Activated T-cell treated with anti-CD3 and anti-CD28 coated beads, Interleukin-2, amount 50 U/mL, for 24 hours (primary cell): ENCODE measurements around the gene PDE4B.
"Not testable (repeated sequence)": the region's sequence is repeated elsewhere in the genome, so short reads cannot be mapped to it uniquely, and the experiment has no call there.

Experiments
- DNase-seq: peaks from one replicate; pipeline ENCODE4 v3.0.0-alpha.2; 2020
- H3K27ac Mint-ChIP-seq: 2 replicates; pipeline ENCODE4 v1.8.0; 2020; ENCODE audit warnings: mild to moderate bottlenecking, mixed read lengths
- H3K27me3 Mint-ChIP-seq: 2 replicates; pipeline ENCODE4 v1.8.0; 2020; ENCODE audit warnings: mixed read lengths
- H3K36me3 Mint-ChIP-seq: 2 replicates; pipeline ENCODE4 v1.8.0; 2020; ENCODE audit warnings: low read depth, mixed read lengths
- H3K4me1 Mint-ChIP-seq: 2 replicates; pipeline ENCODE4 v1.8.0; 2020; ENCODE audit warnings: low read depth, mixed read lengths
- H3K4me3 Mint-ChIP-seq: 2 replicates; pipeline ENCODE4 v1.8.0; 2020; ENCODE audit warnings: mild to moderate bottlenecking, moderate library complexity, mixed read lengths
- H3K9me3 Mint-ChIP-seq: 2 replicates; pipeline ENCODE4 v1.8.0; 2020; ENCODE audit warnings: mixed read lengths

The PDE4B gene

DNA sequence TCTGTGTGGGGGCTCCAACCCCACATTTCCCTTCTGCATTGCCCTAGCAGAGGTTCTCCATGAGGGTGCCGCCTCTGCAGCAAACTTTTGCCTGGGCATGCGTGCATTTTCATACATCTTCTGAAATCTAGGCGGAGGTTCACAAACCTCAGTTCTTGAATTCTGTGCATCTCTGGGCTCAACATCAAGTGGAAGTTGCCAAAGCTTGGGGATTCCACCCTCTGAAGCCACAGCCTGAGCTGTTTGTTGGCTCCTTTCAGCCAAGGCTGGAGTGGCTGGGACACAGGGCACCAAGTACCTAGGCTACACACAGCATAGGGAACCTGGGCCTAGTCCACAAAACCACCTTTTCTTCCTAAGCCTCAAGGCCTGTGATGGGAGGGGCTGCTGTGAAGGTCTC is 235.3 kb downstream of the PDE4B start:
- no peak overlapping the region for H3K27ac Mint-ChIP-seq
- DNase-seq = no peak
- H3K36me3 Mint-ChIP-seq = no peaks in the 10 kb centered on the region
- peaks cover 12% of the 10 kb centered on the region for H3K27me3 Mint-ChIP-seq
- H3K9me3 Mint-ChIP-seq = peaks cover 17% of the 10 kb centered on the region
- H3K4me1 Mint-ChIP-seq = no peaks in the 10 kb centered on the region
- H3K4me3 Mint-ChIP-seq = no peak overlapping the region

DNA sequence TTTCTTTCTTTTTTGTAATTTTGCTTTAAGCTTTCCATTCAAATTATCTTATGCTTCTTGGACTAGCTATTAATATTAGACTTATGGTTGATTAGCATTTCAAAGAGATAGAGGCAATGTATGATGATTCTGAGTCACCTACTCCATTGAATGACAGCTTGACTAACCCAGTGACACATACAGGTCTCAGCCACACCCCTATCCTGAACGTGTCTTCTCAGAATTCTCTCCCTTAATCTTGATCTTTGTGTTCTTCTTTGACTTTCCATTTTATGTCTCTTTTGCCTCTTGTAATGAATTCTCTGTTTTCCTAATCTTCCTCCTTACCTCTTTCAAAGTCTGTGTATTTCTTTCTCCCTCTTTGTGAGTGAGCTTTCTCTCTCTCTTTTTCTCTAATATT is 241.1 kb downstream of the PDE4B start:
- Mint-ChIP-seq H3K36me3 (no peaks in the 10 kb centered on the region), H3K4me3 (no peak overlapping the region), H3K27me3 (peaks cover 18% of the 10 kb centered on the region), H3K9me3 (peaks cover 14% of the 10 kb centered on the region), H3K4me1 (peaks cover 4% of the 10 kb centered on the region), H3K27ac (no peak overlapping the region)
- DNase-seq = no peak

DNA sequence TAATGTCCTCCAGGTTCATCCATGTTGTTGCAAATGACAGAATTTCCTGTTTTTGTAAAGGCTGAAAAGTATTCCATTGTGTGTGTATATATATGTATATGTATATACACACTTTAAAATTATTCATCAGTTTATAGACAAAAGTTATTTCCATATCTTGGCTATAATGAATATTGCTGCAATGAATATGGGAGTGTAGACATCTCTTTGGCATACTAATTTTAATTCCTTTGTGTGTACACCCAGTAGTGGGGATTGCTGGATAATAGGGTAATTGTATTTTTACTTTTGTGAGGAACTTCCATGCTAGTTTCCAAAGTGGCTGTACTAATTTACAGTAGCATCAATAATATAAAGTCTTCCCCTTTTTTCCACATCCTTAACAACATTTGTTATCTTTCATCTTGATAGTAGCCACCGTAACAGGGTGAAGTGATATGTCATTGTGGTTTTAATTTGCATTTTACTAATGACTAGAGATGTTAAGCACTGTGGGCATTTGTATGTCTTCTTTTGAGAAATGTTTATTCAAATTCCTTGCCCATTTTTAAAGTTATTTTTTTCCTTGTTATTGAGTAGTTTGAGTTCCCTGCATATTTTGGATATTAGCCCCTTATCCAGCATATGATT is 243.0 kb downstream of the PDE4B start:
- no peaks in the 10 kb centered on the region for H3K9me3 Mint-ChIP-seq
- no peak overlapping the region for H3K27ac Mint-ChIP-seq
- H3K27me3 Mint-ChIP-seq = peaks cover 28% of the 10 kb centered on the region
- H3K36me3 Mint-ChIP-seq = no peaks in the 10 kb centered on the region
- H3K4me1 Mint-ChIP-seq = peaks cover 4% of the 10 kb centered on the region
- DNase-seq = no peak
- no peak overlapping the region for H3K4me3 Mint-ChIP-seq

DNA sequence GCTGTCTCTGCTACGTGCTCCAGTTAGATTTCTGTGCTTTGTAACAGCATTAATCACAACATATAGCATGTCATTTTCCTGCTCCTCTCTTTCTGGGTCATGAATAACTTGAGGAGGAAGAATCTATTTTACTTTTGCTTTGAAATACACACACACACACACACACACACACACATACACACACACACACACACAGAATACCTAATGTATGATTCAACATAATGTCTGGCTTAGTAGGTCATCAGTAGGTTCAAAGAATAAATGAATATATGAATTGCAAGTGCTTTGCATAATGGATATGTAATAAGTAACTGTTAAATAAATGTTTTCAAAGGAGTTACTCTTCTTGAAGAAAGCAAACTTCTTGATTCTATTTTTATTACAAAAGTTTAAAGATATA is 249.0 kb downstream of the PDE4B start:
- Mint-ChIP-seq H3K4me3 (no peak overlapping the region), H3K36me3 (no peaks in the 10 kb centered on the region), H3K27me3 (peaks cover 32% of the 10 kb centered on the region), H3K9me3 (no peaks in the 10 kb centered on the region), H3K4me1 (no peaks in the 10 kb centered on the region), H3K27ac (no peak overlapping the region)
- no peak for DNase-seq

DNA sequence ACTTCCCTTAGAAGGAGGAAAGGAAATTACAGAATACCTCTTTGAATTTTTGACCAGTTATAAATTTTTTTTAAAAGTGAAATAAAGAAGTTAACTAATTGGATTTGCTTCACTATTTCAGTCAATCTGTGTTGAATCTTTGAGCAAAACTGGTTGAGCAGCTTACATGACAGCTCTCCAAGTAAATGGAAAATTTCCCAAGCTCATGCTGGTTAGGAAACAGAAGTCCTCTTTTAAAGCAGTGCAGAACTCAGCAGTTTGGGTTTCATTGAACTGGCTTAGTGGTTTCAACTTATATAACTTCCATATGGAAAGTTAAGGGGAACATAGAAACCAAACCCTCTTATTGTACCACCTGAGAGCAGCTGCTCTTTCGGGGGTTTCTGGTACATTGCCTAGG is 250.5 kb downstream of the PDE4B start:
- H3K27ac Mint-ChIP-seq = no peak overlapping the region
- H3K27me3 Mint-ChIP-seq = peaks cover 37% of the 10 kb centered on the region
- no peaks in the 10 kb centered on the region for H3K4me1 Mint-ChIP-seq
- no peaks in the 10 kb centered on the region for H3K9me3 Mint-ChIP-seq
- H3K36me3 Mint-ChIP-seq = no peaks in the 10 kb centered on the region
- DNase-seq = no peak
- H3K4me3 Mint-ChIP-seq = no peak overlapping the region

DNA sequence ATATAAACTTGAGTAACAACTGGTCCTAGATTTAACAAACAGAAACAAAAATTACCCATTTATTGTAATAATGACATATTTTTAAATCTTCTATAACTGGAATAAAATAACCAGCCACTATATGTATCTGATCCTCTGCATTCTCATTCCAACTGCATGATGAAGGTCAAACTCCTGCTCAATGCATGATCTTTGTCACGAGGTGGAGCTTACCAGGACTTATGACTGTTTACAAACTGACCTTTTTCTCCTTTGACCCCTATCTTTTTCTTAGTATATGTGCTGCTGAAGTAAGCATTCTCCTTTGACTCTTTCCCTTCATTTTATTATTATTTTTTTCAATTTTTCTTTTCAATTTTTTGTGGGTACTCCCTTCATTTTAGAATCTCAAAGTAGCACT is 252.2 kb downstream of the PDE4B start:
- Mint-ChIP-seq H3K27me3 (peaks cover 24% of the 10 kb centered on the region), H3K4me3 (no peak overlapping the region), H3K36me3 (no peaks in the 10 kb centered on the region), H3K27ac (no peak overlapping the region), H3K4me1 (no peaks in the 10 kb centered on the region), H3K9me3 (no peaks in the 10 kb centered on the region)
- DNase-seq = no peak

DNA sequence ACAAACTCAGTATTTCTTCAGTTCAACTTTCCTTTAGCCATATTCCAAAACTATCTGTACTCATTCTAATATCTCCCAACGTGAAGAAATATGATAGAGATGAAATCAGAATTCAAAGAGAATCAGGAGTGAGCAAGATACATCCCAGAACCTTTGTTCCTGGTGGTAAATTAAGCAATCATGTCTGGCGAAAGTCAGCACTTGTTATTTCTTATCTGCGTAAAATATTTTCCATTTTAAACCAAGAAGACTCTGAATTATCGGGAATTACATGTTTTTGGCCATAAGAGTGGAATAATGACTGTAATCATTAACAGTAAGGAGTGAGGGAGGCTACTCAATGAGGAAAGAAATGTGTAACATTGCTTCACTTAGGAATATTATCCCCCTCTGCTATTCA is 253.7 kb downstream of the PDE4B start:
- peaks cover 23% of the 10 kb centered on the region for H3K27me3 Mint-ChIP-seq
- H3K4me3 Mint-ChIP-seq = no peak overlapping the region
- DNase-seq = no peak
- no peak overlapping the region for H3K27ac Mint-ChIP-seq
- no peaks in the 10 kb centered on the region for H3K36me3 Mint-ChIP-seq
- no peaks in the 10 kb centered on the region for H3K9me3 Mint-ChIP-seq
- H3K4me1 Mint-ChIP-seq = no peaks in the 10 kb centered on the region

DNA sequence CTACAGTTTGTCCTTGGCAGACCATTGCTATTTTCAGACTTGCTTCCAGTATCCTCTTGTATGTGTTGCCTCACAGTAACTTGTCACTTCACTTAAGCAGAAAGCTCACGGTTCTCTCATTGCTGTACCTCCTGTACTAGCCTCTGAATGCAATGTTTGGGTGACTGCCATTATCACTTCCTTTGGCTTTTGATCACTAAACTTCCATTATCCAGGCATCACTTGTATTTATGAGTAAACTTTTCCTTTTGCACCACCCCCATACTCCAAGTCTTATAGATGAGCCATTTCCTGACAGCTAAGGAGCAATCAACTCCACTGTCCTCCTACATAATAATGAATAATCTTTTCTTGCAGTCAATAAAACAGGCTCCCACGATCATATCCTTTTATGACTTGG is 255.3 kb downstream of the PDE4B start:
- Mint-ChIP-seq H3K4me3 (no peak overlapping the region), H3K4me1 (no peaks in the 10 kb centered on the region), H3K27ac (no peak overlapping the region), H3K36me3 (no peaks in the 10 kb centered on the region), H3K9me3 (no peaks in the 10 kb centered on the region), H3K27me3 (peaks cover 21% of the 10 kb centered on the region)
- no peak for DNase-seq

DNA sequence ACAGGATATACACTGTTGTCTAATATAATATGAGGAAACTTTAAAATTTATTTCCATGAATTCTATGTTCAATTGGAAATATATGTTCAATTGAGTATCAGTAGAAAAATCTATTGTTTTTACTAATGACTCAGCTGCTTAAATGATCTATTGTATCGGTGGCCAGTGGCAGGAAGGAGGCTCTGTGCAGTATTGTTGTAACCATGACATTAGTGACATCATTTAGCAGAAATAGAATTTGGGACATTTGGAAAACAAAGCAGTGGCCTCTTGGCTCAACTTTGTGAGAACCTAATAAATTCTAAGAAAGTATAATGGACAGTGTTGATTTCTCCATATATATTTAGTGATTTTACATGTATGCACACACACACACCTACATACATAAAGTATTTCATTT is 257.4 kb downstream of the PDE4B start:
- no peak overlapping the region for H3K4me3 Mint-ChIP-seq
- no peak for DNase-seq

DNA sequence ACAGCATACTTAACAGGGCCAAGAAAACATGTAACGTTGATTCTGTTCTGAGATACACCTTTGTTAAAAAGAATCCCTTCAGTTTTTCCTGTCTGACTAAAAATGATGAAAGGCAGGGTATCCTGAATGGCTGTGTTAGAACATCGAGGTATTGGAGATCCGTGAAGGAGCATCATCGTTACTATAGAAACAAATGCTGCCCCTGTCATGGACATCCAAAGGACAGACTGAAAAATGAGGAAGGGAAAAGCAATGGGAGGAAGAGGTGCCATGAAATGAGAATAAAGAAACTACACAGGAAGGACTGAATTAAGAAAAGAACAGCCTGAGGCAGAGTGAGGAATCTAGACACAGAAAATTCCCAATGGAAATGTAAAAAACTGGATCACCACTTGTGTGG is 257.9 kb downstream of the PDE4B start:
- no peaks in the 10 kb centered on the region for H3K36me3 Mint-ChIP-seq
- no peaks in the 10 kb centered on the region for H3K4me1 Mint-ChIP-seq
- no peaks in the 10 kb centered on the region for H3K9me3 Mint-ChIP-seq
- no peak overlapping the region for H3K4me3 Mint-ChIP-seq
- DNase-seq = no peak
- H3K27me3 Mint-ChIP-seq = peaks cover 14% of the 10 kb centered on the region
- H3K27ac Mint-ChIP-seq = no peak overlapping the region

More for the DNA sequence above, 257.4 kb downstream of the PDE4B start:
- H3K9me3 Mint-ChIP-seq = no peaks in the 10 kb centered on the region
- H3K36me3 Mint-ChIP-seq = no peaks in the 10 kb centered on the region
- peaks cover 16% of the 10 kb centered on the region for H3K27me3 Mint-ChIP-seq
- no peak overlapping the region for H3K27ac Mint-ChIP-seq
- H3K4me1 Mint-ChIP-seq = no peaks in the 10 kb centered on the region

DNA sequence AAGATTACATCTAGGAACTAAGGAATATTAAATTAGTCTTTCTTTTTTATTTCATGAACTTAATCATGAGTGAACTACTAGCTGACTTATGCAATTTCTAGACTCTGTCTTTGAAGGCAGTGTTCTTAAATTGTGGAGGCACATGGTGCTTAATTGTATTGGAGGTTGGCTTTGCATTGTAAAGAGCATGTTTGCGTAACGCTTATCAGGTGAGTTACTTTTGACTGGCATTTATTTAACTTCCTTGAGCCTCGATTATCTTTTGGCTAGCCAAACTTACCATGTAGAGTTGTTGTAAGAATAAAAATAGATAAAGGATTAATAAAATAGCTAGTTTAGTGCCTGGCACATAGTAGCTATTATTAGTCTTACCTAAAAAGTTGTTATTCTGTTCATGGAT is 262.4 kb downstream of the PDE4B start:
- H3K9me3 Mint-ChIP-seq = peaks cover 3% of the 10 kb centered on the region
- H3K4me3 Mint-ChIP-seq = no peak overlapping the region
- no peaks in the 10 kb centered on the region for H3K4me1 Mint-ChIP-seq
- H3K36me3 Mint-ChIP-seq = no peaks in the 10 kb centered on the region
- DNase-seq = no peak
- H3K27me3 Mint-ChIP-seq = peaks cover 10% of the 10 kb centered on the region
- no peak overlapping the region for H3K27ac Mint-ChIP-seq

DNA sequence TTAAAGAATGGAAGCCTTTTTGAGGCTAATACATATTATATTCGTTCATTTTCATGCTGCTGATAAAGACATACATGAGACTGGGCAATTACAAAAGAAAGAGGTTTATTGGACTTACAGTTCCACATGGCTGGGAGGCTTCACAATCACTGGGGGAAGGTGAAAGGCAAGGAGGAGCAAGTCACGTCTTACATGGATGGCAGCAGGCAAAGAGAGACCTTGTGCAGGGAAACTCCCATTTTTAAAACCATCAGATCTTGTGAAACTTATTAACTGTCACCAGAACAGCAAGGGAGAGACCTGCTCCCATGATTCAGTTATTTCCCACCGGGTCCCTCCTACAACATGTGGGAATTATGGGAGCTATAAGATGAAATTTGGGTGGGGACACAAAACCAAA is 264.8 kb downstream of the PDE4B start:
- H3K36me3 Mint-ChIP-seq, H3K4me3 Mint-ChIP-seq, DNase-seq, H3K27ac Mint-ChIP-seq, H3K4me1 Mint-ChIP-seq, H3K9me3 Mint-ChIP-seq: not testable (repeated sequence)
- peaks cover 16% of the 10 kb centered on the region for H3K27me3 Mint-ChIP-seq

DNA sequence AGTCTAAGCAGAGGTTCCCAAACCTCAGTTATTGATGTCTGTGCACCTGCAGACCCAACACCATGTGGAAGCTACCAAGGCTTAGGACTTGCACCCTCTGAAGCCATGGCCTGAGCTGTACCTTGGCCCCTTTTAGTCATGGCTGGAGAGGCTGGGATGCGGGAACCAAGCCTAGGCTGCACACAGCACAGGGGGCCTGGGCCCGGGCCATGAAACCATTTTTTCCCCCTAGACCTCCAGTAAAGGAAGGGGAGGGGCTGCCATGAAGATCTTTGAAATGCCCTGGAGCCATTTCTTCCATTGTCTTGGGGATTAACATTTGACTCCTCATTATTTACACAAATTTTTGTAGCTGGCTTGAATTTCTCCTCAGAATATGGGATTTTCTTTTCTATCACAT is 265.9 kb downstream of the PDE4B start:
- H3K27me3 Mint-ChIP-seq = peaks cover 20% of the 10 kb centered on the region
- H3K4me1 Mint-ChIP-seq = no peaks in the 10 kb centered on the region
- H3K4me3 Mint-ChIP-seq = no peak overlapping the region
- no peak for DNase-seq
- peaks cover 3% of the 10 kb centered on the region for H3K9me3 Mint-ChIP-seq
- no peak overlapping the region for H3K27ac Mint-ChIP-seq
- no peaks in the 10 kb centered on the region for H3K36me3 Mint-ChIP-seq

DNA sequence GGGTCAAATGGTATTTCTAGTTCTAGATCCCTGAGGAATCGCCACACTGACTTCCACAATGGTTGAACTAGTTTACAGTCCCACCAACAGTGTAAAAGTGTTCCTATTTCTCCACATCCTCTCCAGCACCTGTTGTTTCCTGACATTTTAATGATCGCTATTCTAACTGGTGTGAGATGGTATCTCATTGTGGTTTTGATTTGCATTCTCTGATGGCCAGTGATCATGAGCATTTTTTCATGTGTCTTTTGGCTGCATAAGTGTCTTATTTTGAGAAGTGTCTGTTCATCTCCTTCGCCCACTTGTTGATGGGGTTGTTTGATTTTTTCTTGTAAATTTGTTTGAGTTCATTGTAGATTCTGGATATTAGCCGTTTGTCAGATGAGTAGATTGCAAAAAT is 274.5 kb downstream of the PDE4B start:
- not testable (repeated sequence) for H3K36me3 Mint-ChIP-seq, DNase-seq, H3K9me3 Mint-ChIP-seq, H3K27ac Mint-ChIP-seq, H3K4me1 Mint-ChIP-seq, H3K4me3 Mint-ChIP-seq
- peaks cover 20% of the 10 kb centered on the region for H3K27me3 Mint-ChIP-seq

DNA sequence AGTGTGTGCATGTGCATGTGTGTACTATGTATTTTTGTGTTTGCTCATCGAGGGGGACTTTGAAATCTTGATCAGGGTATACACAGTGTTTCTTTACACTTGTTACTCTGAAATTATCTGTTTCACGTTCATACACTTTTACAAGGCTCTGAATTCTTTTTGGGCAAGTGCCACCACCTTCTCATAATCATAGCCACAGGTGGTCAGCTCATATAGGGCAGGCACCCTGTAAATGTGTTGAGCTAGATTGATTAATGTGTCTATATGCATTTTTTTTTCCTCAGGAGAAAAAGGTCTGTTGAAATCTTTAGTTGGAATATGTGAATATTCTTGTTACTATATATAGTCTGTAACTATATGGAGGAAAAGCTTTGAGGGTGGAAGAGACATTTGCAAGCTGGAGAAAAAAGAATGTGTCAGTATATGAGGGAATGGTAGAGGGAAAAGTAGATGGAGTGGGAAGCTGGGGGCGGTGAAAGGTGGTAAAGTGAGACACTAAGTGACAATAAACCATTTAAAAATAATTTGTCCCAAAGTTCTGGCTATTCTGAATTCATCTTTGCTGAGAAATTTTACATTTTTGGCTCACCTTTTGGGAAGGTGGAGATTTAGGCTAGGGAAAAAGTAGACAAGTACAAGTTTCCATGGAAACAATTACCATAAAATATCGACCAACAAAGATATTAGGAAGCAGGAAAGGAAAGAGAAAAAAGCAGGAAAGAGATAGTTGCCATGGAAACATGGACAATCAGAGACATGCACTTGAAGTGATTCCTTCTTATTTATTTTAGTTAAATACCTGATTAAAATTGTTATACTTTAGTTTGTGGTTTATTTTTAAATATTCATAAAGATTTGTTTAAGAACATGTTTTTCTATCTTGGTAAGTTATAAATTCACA is 277.5 kb downstream of the PDE4B start:
- H3K4me1 Mint-ChIP-seq = no peaks in the 10 kb centered on the region
- DNase-seq = no peak
- H3K27ac Mint-ChIP-seq = no peak overlapping the region
- H3K36me3 Mint-ChIP-seq = no peaks in the 10 kb centered on the region
- no peak overlapping the region for H3K4me3 Mint-ChIP-seq
- H3K27me3 Mint-ChIP-seq = peaks cover 9% of the 10 kb centered on the region
- no peaks in the 10 kb centered on the region for H3K9me3 Mint-ChIP-seq
